DMS 273 (cell line): Measurements from ENCODE around the gene FBXO4.
A peak's percentile ranks its signal among the peaks of the same experiment; 100 is the strongest.
"Not testable (repeated sequence)": the region's sequence is repeated elsewhere in the genome, so short reads cannot be mapped to it uniquely, and the experiment has no call there.

Source experiments
- DNase-seq: peaks from one replicate; lab custom pipeline; 2025; ENCODE audit not compliant: unreplicated experiment; lab: John Stamatoyannopoulos, UW

FBXO4 gene

DNA sequence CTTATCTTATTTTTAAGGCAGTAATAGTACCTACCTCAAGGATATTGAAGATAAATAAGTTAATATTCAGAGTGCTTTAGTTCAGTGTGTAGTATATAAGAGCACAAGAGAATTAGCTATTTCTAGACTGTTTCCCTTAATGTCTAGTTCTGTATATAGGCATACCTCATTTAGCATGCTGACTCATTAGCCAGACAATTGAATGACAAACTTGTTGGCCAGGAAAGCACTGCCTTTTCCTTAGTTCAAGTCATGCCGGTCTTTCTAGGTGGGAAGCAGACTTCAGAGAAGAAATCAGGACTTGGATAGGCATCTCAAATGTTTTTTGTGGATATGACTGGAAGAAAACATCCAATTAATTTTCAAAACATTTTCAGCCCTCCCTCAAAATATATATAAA is 3.2 kb upstream of the FBXO4 start:
- DNase-seq, result no peak

DNA sequence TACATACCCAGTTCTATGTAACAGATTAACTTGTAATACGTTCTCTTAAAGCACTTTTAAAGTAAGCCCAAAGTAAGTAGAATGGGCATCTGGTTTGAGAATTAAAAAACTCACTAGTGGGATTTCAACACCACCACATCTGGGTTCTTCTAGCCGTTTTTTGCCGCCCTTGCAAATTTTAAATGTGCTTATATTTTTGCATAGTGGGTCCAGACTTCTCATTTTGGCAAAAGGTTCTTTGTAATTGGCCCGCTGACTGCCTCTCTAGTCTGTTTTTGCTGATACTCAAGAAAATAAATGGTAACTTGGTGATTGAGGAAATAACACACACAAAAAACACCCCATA is 582 bp upstream of the FBXO4 start:
- no peak for DNase-seq

- DNase-seq, result peak; percentile 68
These were observed 472 bp downstream of the FBXO4 start for GRCh38 chr5:41925555-41925951.

- DNase-seq, result no peak
These were observed 2.5 kb downstream of the FBXO4 start for GRCh38 chr5:41927604-41928003.

DNA sequence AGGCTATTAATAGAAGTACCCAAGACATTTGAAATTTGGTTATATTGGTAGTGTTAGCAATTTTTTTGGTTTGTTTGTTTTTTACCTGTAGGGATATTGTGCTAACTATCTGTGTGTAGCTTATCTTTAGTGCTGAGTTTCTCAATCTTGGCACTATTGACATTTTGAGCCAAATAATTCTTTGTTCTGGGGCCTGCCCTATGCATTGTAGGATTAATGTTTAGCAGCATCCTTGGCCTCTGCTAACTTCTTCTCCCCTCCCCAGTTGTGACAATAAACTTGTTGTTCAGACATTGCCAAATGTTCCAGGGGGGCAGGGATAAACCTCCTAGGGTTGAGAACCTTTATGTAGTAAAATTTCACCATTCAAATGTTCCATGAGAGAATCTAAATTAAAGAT is 4.0 kb downstream of the FBXO4 start:
- no peak for DNase-seq

- no peak for DNase-seq
These were observed 7.7 kb downstream of the FBXO4 start for GRCh38 chr5:41932770-41933169.

- no peak for DNase-seq
These were observed 10.5 kb downstream of the FBXO4 start for GRCh38 chr5:41935544-41935943.

- no peak for DNase-seq
These were observed 15.6 kb downstream of the FBXO4 start for GRCh38 chr5:41940641-41941040.

- not testable (repeated sequence) for DNase-seq
These were observed 20.4 kb downstream of the FBXO4 start for GRCh38 chr5:41945332-41945955.

- DNase-seq, result no peak
These were observed 26.1 kb downstream of the FBXO4 start for GRCh38 chr5:41951224-41951623.

DNA sequence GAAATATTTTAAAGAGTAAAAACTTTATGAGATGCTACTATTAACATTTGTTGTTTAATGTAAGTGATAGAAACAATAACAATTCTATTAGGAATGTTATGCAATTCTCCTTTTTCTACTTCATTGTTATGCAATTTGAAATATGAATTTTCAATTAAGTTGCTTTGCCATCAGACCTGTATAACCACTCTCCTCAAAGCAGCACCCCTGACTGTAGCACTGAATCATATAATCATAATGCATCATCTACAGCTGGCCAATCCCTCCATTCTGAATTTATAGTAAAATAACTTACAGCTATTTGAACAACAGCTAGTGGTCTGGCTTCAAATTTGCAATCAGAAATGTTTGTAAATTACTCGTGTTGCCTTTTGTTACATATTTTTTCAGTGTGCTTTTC is 29.2 kb downstream of the FBXO4 start:
- no peak for DNase-seq

DNA sequence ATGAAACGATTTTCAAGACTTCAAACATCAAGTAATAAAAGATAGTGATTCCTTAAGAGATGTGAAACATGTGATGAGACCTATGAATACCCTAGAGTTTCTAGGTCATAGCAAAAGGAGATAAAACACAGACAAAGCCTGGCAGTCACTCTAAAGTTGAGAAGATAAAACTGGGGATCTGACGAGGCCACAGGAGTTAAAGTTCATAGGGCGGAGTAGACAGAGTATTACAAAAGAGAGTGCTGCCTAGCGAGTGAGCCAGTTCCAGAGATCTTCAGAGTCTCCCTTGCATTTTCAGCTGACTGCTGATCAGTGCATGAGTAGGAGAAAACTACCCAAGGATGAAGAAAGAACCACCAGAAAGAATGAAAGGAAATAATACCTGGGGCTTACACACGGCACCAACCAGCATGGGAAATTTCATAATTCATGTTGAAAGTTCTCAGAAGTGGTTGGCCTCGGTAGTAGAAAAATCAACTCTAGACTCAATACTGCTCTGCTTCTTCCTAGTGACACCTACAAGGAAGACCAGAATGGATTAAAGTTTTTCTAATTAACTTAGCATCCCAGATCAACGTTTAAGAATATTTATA is 30.4 kb downstream of the FBXO4 start:
- DNase-seq, result no peak

- no peak for DNase-seq
These were observed 31.9 kb downstream of the FBXO4 start for GRCh38 chr5:41956943-41957342.

DNA sequence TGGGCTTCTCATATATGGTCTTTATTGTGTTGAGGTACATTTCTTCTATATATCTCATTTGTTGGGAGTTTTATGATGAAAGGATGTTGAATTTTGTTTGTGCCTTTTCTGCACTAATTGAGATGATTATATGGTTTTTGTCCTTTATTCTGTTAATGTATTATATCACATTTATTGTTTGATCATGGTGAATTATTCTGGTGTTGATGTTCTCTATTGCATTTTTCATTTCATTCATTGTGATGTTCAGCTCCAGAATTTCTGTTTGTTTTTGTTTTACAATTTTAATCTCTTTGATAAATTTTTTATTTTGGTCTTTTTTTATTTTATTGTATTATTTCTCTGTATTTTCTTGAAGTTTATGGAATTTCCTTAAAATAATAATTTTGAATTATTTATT is 35.4 kb downstream of the FBXO4 start:
- no peak for DNase-seq

GRCh38 chr5:41961736-41962135 is 36.7 kb downstream of the FBXO4 start:
- no peak for DNase-seq

GRCh38 chr5:41962491-41962890 is 37.4 kb downstream of the FBXO4 start:
- DNase-seq, result no peak

- no peak for DNase-seq
These were observed 41.5 kb downstream of the FBXO4 start for GRCh38 chr5:41966401-41967105.

DNA sequence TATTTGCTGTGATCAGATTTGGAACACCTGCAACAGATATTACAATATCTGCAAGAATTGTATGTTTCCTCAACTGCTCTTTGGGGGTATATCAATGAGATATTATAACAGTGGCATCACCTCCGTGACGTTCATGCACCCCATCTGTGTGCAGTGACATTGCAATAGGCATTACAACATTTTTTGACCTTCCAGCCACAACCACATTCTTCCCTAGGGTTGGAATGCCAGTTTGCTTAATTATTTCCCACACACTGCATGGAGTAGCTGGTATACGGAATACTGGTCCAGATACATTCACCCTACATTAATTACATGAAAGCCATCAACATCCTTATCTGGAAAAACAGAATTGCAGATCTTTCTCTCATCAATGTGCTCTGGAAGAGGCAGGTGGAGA is 42.3 kb downstream of the FBXO4 start:
- DNase-seq, result no peak

GRCh38 chr5:41968153-41968723 is 43.2 kb downstream of the FBXO4 start:
- DNase-seq, result peak; percentile 6

GRCh38 chr5:41973087-41973486 is 48.0 kb downstream of the FBXO4 start:
- no peak for DNase-seq

DNA sequence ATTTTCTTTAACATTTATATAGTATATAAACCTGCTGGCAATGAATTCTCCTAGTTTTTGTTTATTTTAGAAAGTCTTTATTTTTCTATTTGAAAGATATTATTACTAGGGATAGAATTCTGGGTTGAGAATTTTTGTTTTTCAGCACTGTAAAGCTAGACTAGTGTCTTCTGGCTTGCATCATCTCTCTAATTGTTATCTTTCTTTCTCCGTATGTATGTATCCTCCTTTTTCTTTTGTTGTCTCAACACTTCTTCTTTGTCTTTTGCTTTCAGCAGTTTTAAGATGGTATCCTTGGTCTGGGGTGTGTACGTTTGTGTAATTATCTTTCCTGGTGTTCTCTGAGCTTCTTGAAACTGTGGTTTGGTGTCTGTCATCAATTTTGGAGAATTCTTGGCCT is 48.8 kb downstream of the FBXO4 start:
- DNase-seq, result no peak

- no peak for DNase-seq
These were observed 53.6 kb downstream of the FBXO4 start for GRCh38 chr5:41978676-41979075.
